Heart left ventricle (tissue), 16 donors: Measurements from ENCODE around the gene PLPPR1. TPM values are rescaled to one million over a fixed set of nuclear protein-coding genes. Genes with fewer than 3 reads are reported as not detected.

ENCODE experiments used
- ATAC-seq, 4 donors: fragments of 200-7000 bp; cut with Tn5 transposase; one replicate each; pipeline ENCODE4 v1.9.1; 2020 to 2022; ENCODE audit warnings: moderate library complexity in 4 of 4, mild to moderate bottlenecking in 3 of 4, moderate number of reproducible peaks in 1 of 4
- DNase-seq, 5 donors: peaks; one replicate each; pipeline ENCODE4 v3.0.0-alpha.2; 2020
- H3K27ac ChIP-seq, 12 donors: fragments of 200-600 bp; sonication (generic) in 4 of 12; one replicate each; pipeline versions ENCODE4 v1.5.0 to v1.8.0; 2016 to 2022; ENCODE audit warnings: mild to moderate bottlenecking in 2 of 12
- H3K27me3 ChIP-seq, 9 donors: fragments of 200-600 bp; sonication (generic) in 2 of 9; one replicate each; pipeline versions ENCODE4 v1.5.1 to v1.8.0; 2016 to 2022; ENCODE audit warnings: mild to moderate bottlenecking in 3 of 9
- H3K36me3 ChIP-seq, 9 donors: fragments of 200-600 bp; sonication (generic) in 2 of 9; one replicate each; pipeline versions ENCODE4 v1.5.0 to v1.8.0; 2018 to 2022; ENCODE audit warnings: mild to moderate bottlenecking in 2 of 9
- H3K4me1 ChIP-seq, 12 donors: fragments of 200-600 bp; sonication (generic) in 4 of 12; one replicate each; pipeline versions ENCODE4 v1.5.0 to v1.8.0; 2016 to 2022; ENCODE audit warnings: mild to moderate bottlenecking in 3 of 12
- H3K4me3 ChIP-seq, 12 donors: fragments of 200-600 bp; sonication (generic) in 4 of 12; one replicate each; pipeline versions ENCODE4 v1.5.0 to v1.8.0; 2017 to 2022; ENCODE audit warnings: mild to moderate bottlenecking in 9 of 12, moderate library complexity in 4 of 12
- H3K9me3 ChIP-seq, 12 donors: fragments of 200-600 bp; sonication (generic) in 4 of 12; one replicate each; pipeline versions ENCODE4 v1.5.0 to v1.8.0; 2016 to 2022; ENCODE audit warnings: mild to moderate bottlenecking in 1 of 12
- POLR2A ChIP-seq, 2 donors: fragments of 450-650 bp; IDR thresholded peaks; one replicate each; pipeline ENCODE4 v1.6.1; 2017; ENCODE audit warnings: antibody characterized with exemption in 2 of 2, mild to moderate bottlenecking in 2 of 2, moderate library complexity in 2 of 2
- WGBS, 4 donors: extraction: QIAGEN DNeasy Blood & Tissue Kit in 2 of 4; methylation state at CpG; one replicate each; pipeline versions ENCODE4 v1.1.5 to v1.1.7; 2013 to 2018; 5-methylcytosine and 5-hydroxymethylcytosine counted together
- intact Hi-C, 10 donors: fragments of 100-400 bp; cut with DNase I; formaldehyde crosslinking; loops; one replicate each; pipeline versions ENCODE4 v1.11.1 to v1.14.2; 2022
- long read RNA-seq, 3 donors: library from polyadenylated mRNA; unstranded; transcript quantifications; one replicate each; pipeline ENCODE4 v2.0.0, GENCODE V29; 2020 to 2021
- polyA plus RNA-seq, 2 donors: library from polyadenylated mRNA; stranded (reverse); fragments of 200-250 nt; gene quantifications; one replicate each; pipeline ENCODE4 v1.2.3, GENCODE V29; 2013
- total RNA-seq, 9 donors: library from RNA; depleted of rRNA in 2 of 9; stranded (reverse); fragments of >200 nt in 2 of 9; fragmentation: NEBNext Ultra II Directional in 3 of 9; extraction: Animal tissue kit (Norgen Biotek cat#: 25700) in 3 of 9; gene quantifications; one replicate each; pipeline versions ENCODE4 v1.1.0 to v1.2.4, GENCODE V29; 2016 to 2023
- TF ChIP-seq, protein P1 (sequence below), 12 donors: fragments of 200-600 bp; sonication (generic) in 4 of 12; IDR thresholded peaks; one replicate each; pipeline versions ENCODE4 v1.5.0 to v1.8.0; 2018 to 2022; ENCODE audit warnings: antibody characterized with exemption in 12 of 12, mild to moderate bottlenecking in 5 of 12
- donor health status: ischemic (EF 13 %, LVEDD 7.1; RV severe dilation, severe dysfunction).
- donor health status: healthy with polysubstance abuse.
- donor health status: DM: no; HTN: yes; CAD: no.
- donor health status: DM: no; HTN: no; CAD: no.
- donor health status: ischemic (EF 25% LVEDD 6.9; RV normal size, moderate dysfunction).
- donor health status: ischemic (EF 25% LVEDD 5.7; RV mildly dilated, moderate dysfunction).
- donor health status: healthy.
- donor health status: DM: yes; HTN: yes; CAD: no.
- donor health status: ischemic (EF 35%, LVEDD 5.7; RV mildly dilated, moderate dysfunction).
- donor health status: nonischemic (EF 11% LVEDD 7.7; RV severe dilation, severe dysfunction).
- donor health status: DM: yes; HTN: yes; CAD: no.
- donor health status: PGD.
- donor health status: ischemic (EF 29% LVEDD 5.4; RV normal size, mild dysfunction).
- donor health status: nonischemic (EF 23%, LVEDD 6.1; RV moderate dilation, normal function).

The PLPPR1 gene
- total RNA-seq (under 1 TPM in 1 of 9 donors, not detected in 8; 0.33 TPM), polyA plus RNA-seq (not detected)
- long read RNA-seq, donor 1, result 0 reads
- long read RNA-seq, donor 2, result 0 reads
- long read RNA-seq, donor 3, result 0 reads

DNA sequence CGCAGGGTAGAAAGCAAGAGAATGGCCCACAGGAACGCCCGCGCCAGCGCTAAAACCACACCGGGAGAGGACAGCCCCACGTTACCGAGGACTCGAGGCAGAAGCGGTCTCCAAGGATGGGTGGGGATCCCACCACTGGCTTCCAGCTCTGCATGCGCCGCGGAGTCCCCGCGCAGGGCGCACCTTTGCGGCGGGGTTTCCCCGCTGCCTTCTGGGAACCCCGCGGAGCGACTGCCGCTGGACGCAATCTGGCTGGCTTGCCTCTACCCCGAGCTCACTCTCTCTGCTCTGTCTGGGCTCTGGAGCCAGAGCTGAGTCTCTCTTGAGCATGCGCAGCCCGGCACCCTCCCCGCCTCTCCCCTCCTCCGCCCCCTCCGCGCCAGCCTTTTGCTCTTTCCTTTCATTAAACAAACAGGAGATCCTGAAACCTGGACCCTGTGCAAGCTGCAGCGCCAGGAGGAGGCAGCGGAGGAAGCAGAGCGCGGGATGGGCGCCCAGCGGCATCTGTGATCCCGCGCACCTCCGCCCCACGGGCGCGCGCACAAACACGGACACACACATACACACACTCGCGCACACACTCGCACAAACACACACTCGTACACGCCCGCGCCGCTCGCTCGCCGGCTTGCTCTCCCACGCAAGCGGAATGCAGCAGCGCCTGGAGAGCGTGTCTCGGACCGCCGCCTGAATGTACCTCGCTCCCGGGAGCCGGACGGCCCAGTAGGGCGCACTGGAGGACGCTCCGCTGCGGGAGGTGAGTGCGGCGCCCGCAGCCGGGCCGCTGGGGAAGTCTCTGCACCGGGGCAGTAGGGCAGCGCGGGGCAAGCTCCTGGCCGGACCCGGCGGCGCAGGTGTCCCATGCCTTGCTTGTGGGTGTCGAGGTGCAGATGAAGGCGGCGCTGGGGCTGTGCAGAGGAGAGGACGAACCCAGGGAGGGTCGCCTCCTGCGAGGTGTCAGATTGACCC lies at the start of gene PLPPR1:
PLPPR1 (plus strand) TSS at position 382 of the 969 bp plus-strand sequence.
- DNase-seq, result peak; percentile 16 to 61 (median 27)
- H3K4me1 ChIP-seq, result peaks cover 0 to 27% (median 0%) of the 10 kb centered on the region in 12 donors
- ATAC-seq, result peak in 3 of 4 donors; percentile 76 to 89 (median 87)
- no peaks in the 10 kb centered on the region for H3K36me3 ChIP-seq
- 1 to 2% (median 1%) methylated on average over 54 to 89 of the region's 89 CpGs for WGBS, 4 donors
- peak within 1 kb of the TSS; percentile 26 to 63 (median 50) for H3K4me3 ChIP-seq
- intact Hi-C loops, result no loop called here
- no peak for TF ChIP-seq POLR2A (IDR thresholded peaks at IDR 0.05)
- TF ChIP-seq, protein P1, sequence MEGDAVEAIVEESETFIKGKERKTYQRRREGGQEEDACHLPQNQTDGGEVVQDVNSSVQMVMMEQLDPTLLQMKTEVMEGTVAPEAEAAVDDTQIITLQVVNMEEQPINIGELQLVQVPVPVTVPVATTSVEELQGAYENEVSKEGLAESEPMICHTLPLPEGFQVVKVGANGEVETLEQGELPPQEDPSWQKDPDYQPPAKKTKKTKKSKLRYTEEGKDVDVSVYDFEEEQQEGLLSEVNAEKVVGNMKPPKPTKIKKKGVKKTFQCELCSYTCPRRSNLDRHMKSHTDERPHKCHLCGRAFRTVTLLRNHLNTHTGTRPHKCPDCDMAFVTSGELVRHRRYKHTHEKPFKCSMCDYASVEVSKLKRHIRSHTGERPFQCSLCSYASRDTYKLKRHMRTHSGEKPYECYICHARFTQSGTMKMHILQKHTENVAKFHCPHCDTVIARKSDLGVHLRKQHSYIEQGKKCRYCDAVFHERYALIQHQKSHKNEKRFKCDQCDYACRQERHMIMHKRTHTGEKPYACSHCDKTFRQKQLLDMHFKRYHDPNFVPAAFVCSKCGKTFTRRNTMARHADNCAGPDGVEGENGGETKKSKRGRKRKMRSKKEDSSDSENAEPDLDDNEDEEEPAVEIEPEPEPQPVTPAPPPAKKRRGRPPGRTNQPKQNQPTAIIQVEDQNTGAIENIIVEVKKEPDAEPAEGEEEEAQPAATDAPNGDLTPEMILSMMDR (IDR thresholded peaks at IDR 0.05), result no peak
- no peaks in the 10 kb centered on the region for H3K9me3 ChIP-seq
- H3K27me3 ChIP-seq, result peaks cover 8 to 56% (median 21%) of the 10 kb centered on the region in 9 donors
- H3K27ac ChIP-seq, result no peak within 1 kb of the TSS

DNA sequence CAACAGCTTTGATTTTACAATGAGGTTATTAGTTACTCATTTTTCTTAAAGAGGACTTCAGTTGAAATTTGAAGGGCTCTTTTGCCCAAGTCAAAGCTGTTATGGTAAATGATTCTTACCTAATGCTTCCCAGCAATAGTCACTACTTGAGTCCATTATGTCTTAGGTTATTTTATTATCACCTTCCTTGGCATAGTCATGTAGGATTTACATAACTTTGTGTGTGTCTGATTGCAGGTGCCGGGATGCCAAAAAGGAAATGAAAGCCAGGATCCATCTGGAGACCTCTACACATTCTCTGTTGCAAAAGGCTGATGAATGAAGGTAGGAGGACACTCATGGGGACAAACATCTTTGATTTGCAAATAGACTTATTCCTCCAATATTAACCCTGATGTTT lies 38.8 kb upstream of the PLPPR1 start:
- no peak overlapping the region for H3K27ac ChIP-seq
- no peaks in the 10 kb centered on the region for H3K27me3 ChIP-seq
- intact Hi-C loops, result no loop called here
- DNase-seq, result no peak
- H3K4me1 ChIP-seq, result no peaks in the 10 kb centered on the region
- H3K9me3 ChIP-seq, result no peaks in the 10 kb centered on the region
- 0 to 50% (median 22%) methylated on average over 1 of the region's 1 CpG for WGBS, 4 donors
- ATAC-seq, result no peak
- TF ChIP-seq, protein P1 (IDR thresholded peaks at IDR 0.05), result no peak
- TF ChIP-seq POLR2A (IDR thresholded peaks at IDR 0.05), result no peak
- H3K36me3 ChIP-seq, result no peaks in the 10 kb centered on the region
- H3K4me3 ChIP-seq, result no peak overlapping the region

DNA sequence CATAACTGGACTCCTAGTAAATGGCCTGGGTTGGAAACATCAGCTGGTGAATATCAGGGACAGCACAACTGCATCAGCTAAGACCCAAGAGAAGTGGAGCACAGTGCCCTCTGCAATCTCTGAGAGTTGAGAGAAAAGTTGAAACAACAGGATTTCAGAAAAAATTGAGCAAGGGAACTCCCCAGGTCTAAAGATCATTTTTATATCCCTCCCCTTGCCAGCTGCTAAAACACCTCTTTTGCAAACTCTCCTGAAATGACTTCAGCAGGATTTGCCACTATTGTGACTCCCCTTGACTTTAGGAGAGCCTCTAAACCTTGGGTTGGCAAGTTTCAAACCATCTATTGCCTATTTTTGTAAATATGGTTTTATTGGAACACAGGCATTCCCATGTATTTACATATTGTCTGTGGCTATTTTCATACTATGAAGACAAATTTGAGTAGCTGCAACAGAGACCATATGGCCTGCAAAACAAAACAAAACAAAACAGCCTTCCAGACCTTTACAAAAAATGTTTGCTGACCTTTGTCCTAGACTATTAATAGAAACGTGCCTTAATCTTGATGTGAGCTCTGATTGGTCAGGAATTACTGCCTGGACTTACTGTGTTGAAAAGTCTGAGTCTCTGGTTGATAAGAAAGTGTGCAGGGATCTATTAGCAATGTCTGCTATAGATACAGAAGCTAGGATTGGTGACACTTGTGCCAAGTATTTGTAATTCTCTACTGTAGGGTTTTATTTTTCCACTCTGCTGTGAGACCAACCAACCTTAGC lies 37.7 kb upstream of the PLPPR1 start:
- no peaks in the 10 kb centered on the region for H3K27me3 ChIP-seq
- no peak for TF ChIP-seq POLR2A (IDR thresholded peaks at IDR 0.05)
- TF ChIP-seq, protein P1 (IDR thresholded peaks at IDR 0.05), result no peak
- H3K9me3 ChIP-seq, result no peaks in the 10 kb centered on the region
- no peak overlapping the region for H3K4me3 ChIP-seq
- 0 to 7% (median 3%) methylated on average over 1 of the region's 1 CpG for WGBS, 4 donors
- no peaks in the 10 kb centered on the region for H3K4me1 ChIP-seq
- ATAC-seq, result no peak
- intact Hi-C loops, result no loop called here
- no peaks in the 10 kb centered on the region for H3K36me3 ChIP-seq
- no peak for DNase-seq
- no peak overlapping the region for H3K27ac ChIP-seq

DNA sequence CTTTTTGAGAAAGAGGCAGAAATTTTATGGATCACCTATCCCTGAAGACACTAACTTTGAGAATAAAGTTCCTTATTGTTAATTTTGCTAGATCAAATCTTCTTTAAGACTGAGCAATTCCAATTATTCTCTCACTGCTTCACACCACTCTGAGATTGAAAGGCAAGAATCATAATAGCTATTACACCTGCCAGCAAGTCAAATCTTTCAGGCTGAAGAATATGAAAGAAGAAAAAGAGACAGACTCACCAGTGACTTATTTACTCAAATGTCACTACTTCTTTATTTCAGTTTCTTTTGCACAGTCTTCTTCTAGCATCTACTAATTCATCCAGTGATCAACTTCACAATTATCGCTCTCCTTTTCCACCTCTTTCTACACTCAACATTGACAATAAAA lies 35.9 kb upstream of the PLPPR1 start:
- DNase-seq, result no peak
- H3K4me3 ChIP-seq, result no peak overlapping the region
- intact Hi-C loops, result no loop called here
- no peaks in the 10 kb centered on the region for H3K4me1 ChIP-seq
- no peaks in the 10 kb centered on the region for H3K27me3 ChIP-seq
- no peak for ATAC-seq
- WGBS, 4 donors, result 97 to 100% (median 99%) methylated on average over 1 of the region's 1 CpG
- no peak for TF ChIP-seq POLR2A (IDR thresholded peaks at IDR 0.05)
- TF ChIP-seq, protein P1 (IDR thresholded peaks at IDR 0.05), result no peak
- no peaks in the 10 kb centered on the region for H3K36me3 ChIP-seq
- H3K27ac ChIP-seq, result no peak overlapping the region
- H3K9me3 ChIP-seq, result no peaks in the 10 kb centered on the region
